Measurements from ENCODE around the gene NEMP2. TPM values are rescaled to one million over a fixed set of nuclear protein-coding genes. Genes with fewer than 3 reads are reported as not detected.
"Not testable (repeated sequence)": the region's sequence is repeated elsewhere in the genome, so short reads cannot be mapped to it uniquely, and the experiment has no call there.

Gene NEMP2
- total RNA-seq, 6 donors from 2014 or later: 2.6 to 7.4 (median 4.3) TPM

- Histone ChIP-seq H3K4me1 (peaks cover 0 to 10% (median 3%) of the 10 kb centered on the region in 4 donors), H3K9me3 (no peaks in the 10 kb centered on the region), H3K36me3 (peaks cover 0 to 23% (median 5%) of the 10 kb centered on the region in 4 donors), H3K27me3 (no peaks in the 10 kb centered on the region), H3K4me3 (no peak overlapping the region), H3K27ac (no peak overlapping the region)
- TF ChIP-seq POLR2AphosphoS5 (IDR thresholded peaks at IDR 0.05) (no peak), POLR2A (IDR thresholded peaks at IDR 0.05) (no peak), CTCF (IDR thresholded peaks at IDR 0.05) (no peak), EP300 (IDR thresholded peaks at IDR 0.05) (no peak)
- DNase-seq: no peak
- no peak for ATAC-seq (ENCODE audit: low FRiP score in 2 of 2)
- WGBS, 2 donors: 76 to 82% methylated on average over 4 of the region's 4 CpGs
Observed at GRCh38 chr2:190497428-190497827, 37.1 kb downstream of the NEMP2 start.

GRCh38 chr2:190494600-190495227, 39.8 kb downstream of the NEMP2 start:
- not testable (repeated sequence) for H3K4me1 ChIP-seq; H3K27me3 ChIP-seq; DNase-seq; ATAC-seq (ENCODE audit: low FRiP score in 2 of 2); H3K9me3 ChIP-seq; H3K4me3 ChIP-seq
- peaks cover 5 to 40% (median 9%) of the 10 kb centered on the region in 4 donors for H3K36me3 ChIP-seq
- peak overlapping the region in 1 of 4 donors; percentile 10 for H3K27ac ChIP-seq
- WGBS, 2 donors: 80 to 82% methylated on average over 3 of the region's 3 CpGs

- DNase-seq (no peak), ATAC-seq (ENCODE audit: low FRiP score in 2 of 2) (no peak)
- peaks cover 11 to 52% (median 16%) of the 10 kb centered on the region in 4 donors for H3K36me3 ChIP-seq
- 61 to 88% methylated on average over 2 of the region's 2 CpGs for WGBS, 2 donors
- peaks cover 0 to 5% (median 0%) of the 10 kb centered on the region in 4 donors for H3K4me1 ChIP-seq
- no peaks in the 10 kb centered on the region for H3K27me3 ChIP-seq
- no peak for TF ChIP-seq POLR2A (IDR thresholded peaks at IDR 0.05)
- TF ChIP-seq EP300 (IDR thresholded peaks at IDR 0.05): no peak
- TF ChIP-seq CTCF (IDR thresholded peaks at IDR 0.05): no peak
- no peak for TF ChIP-seq POLR2AphosphoS5 (IDR thresholded peaks at IDR 0.05)
- H3K4me3 ChIP-seq: no peak overlapping the region
- peaks cover 0 to 3% (median 0%) of the 10 kb centered on the region in 4 donors for H3K9me3 ChIP-seq
- no peak overlapping the region for H3K27ac ChIP-seq
Observed at GRCh38 chr2:190493095-190493494, 41.4 kb downstream of the NEMP2 start.

- Histone ChIP-seq H3K9me3 (peaks cover 0 to 3% (median 0%) of the 10 kb centered on the region in 4 donors), H3K27me3 (no peaks in the 10 kb centered on the region), H3K36me3 (peaks cover 7 to 45% (median 15%) of the 10 kb centered on the region in 4 donors), H3K4me1 (peaks cover 0 to 5% (median 0%) of the 10 kb centered on the region in 4 donors), H3K4me3 (no peak overlapping the region), H3K27ac (no peak overlapping the region)
- TF ChIP-seq CTCF (IDR thresholded peaks at IDR 0.05): no peak
- TF ChIP-seq EP300 (IDR thresholded peaks at IDR 0.05): no peak
- TF ChIP-seq POLR2AphosphoS5 (IDR thresholded peaks at IDR 0.05): no peak
- TF ChIP-seq POLR2A (IDR thresholded peaks at IDR 0.05): no peak
- no peak for ATAC-seq (ENCODE audit: low FRiP score in 2 of 2)
- 97 to 98% methylated on average over 3 of the region's 3 CpGs for WGBS, 2 donors
- no peak for DNase-seq
Observed at GRCh38 chr2:190490502-190490901, 44.0 kb downstream of the NEMP2 start.

- TF ChIP-seq EP300 (IDR thresholded peaks at IDR 0.05) (no peak), POLR2A (IDR thresholded peaks at IDR 0.05) (no peak), CTCF (IDR thresholded peaks at IDR 0.05) (no peak), POLR2AphosphoS5 (IDR thresholded peaks at IDR 0.05) (no peak)
- H3K4me1 ChIP-seq: peaks cover 0 to 4% (median 0%) of the 10 kb centered on the region in 4 donors
- no peak overlapping the region for H3K27ac ChIP-seq
- DNase-seq: no peak
- no peak for ATAC-seq (ENCODE audit: low FRiP score in 2 of 2)
- 95 to 98% methylated on average over 4 of the region's 4 CpGs for WGBS, 2 donors
- no peaks in the 10 kb centered on the region for H3K27me3 ChIP-seq
- peaks cover 0 to 3% (median 0%) of the 10 kb centered on the region in 4 donors for H3K9me3 ChIP-seq
- peaks cover 7 to 45% (median 15%) of the 10 kb centered on the region in 4 donors for H3K36me3 ChIP-seq
- H3K4me3 ChIP-seq: no peak overlapping the region
Observed at GRCh38 chr2:190489475-190489874, 45.0 kb downstream of the NEMP2 start.
